Neural cell (in vitro differentiated cells): ENCODE measurements around the gene NUP98. TPM values are rescaled to one million over a fixed set of nuclear protein-coding genes. Genes with fewer than 3 reads are reported as not detected.
A peak's percentile ranks its signal among the peaks of the same experiment; 100 is the strongest.

Experiments
- H2AFZ ChIP-seq: fragments of 200-600, 300-800 bp; sonication (generic), shearing (Covaris generic); 2 replicates; pipeline ENCODE4 v1.6.0; 2014; ENCODE audit warnings: low read depth, mild to moderate bottlenecking, antibody characterized with exemption, low read length, moderate library complexity
- H3F3A ChIP-seq: fragments of 200-600 bp; shearing (Covaris generic); 2 replicates; pipeline ENCODE4 v1.6.1; 2016; ENCODE audit warnings: mild to moderate bottlenecking, moderate library complexity, mixed read lengths, antibody characterized with exemption, low read length; ENCODE audit not compliant: insufficient read depth, poor library complexity, severe bottlenecking
- H3K27ac ChIP-seq: fragments of 200-600, 300-800 bp; sonication (generic), shearing (Covaris generic); 2 replicates; pipeline ENCODE4 v1.5.1; 2014; ENCODE audit warnings: mild to moderate bottlenecking, low read length, moderate library complexity
- H3K27me3 ChIP-seq: fragments of 300-800, 200-600 bp; sonication (generic), shearing (Covaris generic); 2 replicates; pipeline ENCODE4 v1.6.0; 2014; ENCODE audit warnings: mild to moderate bottlenecking, low read depth, low read length, moderate library complexity; ENCODE audit not compliant: insufficient read depth
- H3K36me3 ChIP-seq: fragments of 300-800, 200-600 bp; sonication (generic), shearing (Covaris generic); 2 replicates; pipeline ENCODE4 v1.5.1; 2014; ENCODE audit warnings: mild to moderate bottlenecking, antibody characterized with exemption, low read length, moderate library complexity; ENCODE audit not compliant: insufficient read depth
- H3K4me2 ChIP-seq: fragments of 300-800, 200-600 bp; sonication (generic), shearing (Covaris generic); 2 replicates; pipeline ENCODE4 v1.6.0; 2014; ENCODE audit warnings: mild to moderate bottlenecking, low read length
- H3K4me3 ChIP-seq: fragments of 300-800, 200-600 bp; sonication (generic), shearing (Covaris generic); 2 replicates; pipeline ENCODE4 v1.5.1; 2014; ENCODE audit warnings: mild to moderate bottlenecking, low read length, moderate library complexity
- H3K79me2 ChIP-seq: fragments of 200-600 bp; shearing (Covaris generic); replicated peaks from 2 replicates; pipeline ENCODE4 v1.6.0; 2014; ENCODE audit warnings: mild to moderate bottlenecking, low read length, moderate library complexity; ENCODE audit not compliant: insufficient read depth
- H3K9ac ChIP-seq: fragments of 300-800, 200-600 bp; sonication (generic), shearing (Covaris generic); 2 replicates; pipeline ENCODE4 v1.6.1; 2016; ENCODE audit warnings: mild to moderate bottlenecking, low read length, mixed read lengths
- H3K9me2 ChIP-seq: fragments of 200-600 bp; shearing (Covaris generic); 2 replicates; pipeline ENCODE4 v1.6.1; 2016; ENCODE audit warnings: mild to moderate bottlenecking, low read length, mixed read lengths; ENCODE audit not compliant: insufficient read depth
- H3K9me3 ChIP-seq: fragments of 200-600, 300-800 bp; sonication (generic), shearing (Covaris generic); 2 replicates; pipeline ENCODE4 v1.6.1; 2016; ENCODE audit warnings: mild to moderate bottlenecking, mixed run types, low read length, moderate library complexity, mixed read lengths
- H4K20me1 ChIP-seq: fragments of 200-600 bp; shearing (Covaris generic); 2 replicates; pipeline ENCODE4 v1.6.1; 2016; ENCODE audit warnings: mild to moderate bottlenecking, mixed run types; ENCODE audit not compliant: insufficient read depth
- EP300 ChIP-seq: fragments of 450-650 bp; conservative IDR thresholded peaks from 2 replicates; pipeline ENCODE4 v1.6.1; 2014; ENCODE audit warnings: antibody characterized with exemption, mild to moderate bottlenecking, moderate library complexity; ENCODE audit not compliant: poor library complexity, severe bottlenecking
- EZH2 ChIP-seq: fragments of 200-600, 300-800 bp; shearing (Covaris generic), sonication (generic); IDR thresholded peaks from 2 replicates; pipeline ENCODE4 v1.6.1; 2014; ENCODE audit warnings: antibody characterized with exemption, low read length, borderline replicate concordance, mild to moderate bottlenecking; ENCODE audit not compliant: insufficient read depth, poor library complexity, severe bottlenecking
- MXI1 ChIP-seq: fragments of 450-650 bp; conservative IDR thresholded peaks from 2 replicates; pipeline ENCODE4 v1.6.1; 2014; ENCODE audit warnings: antibody characterized with exemption, mild to moderate bottlenecking; ENCODE audit not compliant: poor library complexity, severe bottlenecking
- POLR2AphosphoS5 ChIP-seq: IDR thresholded peaks from 2 replicates; pipeline ENCODE4 v1.6.1; 2012
- RAD21 ChIP-seq: fragments of 450-650 bp; conservative IDR thresholded peaks from 2 replicates; pipeline ENCODE4 v1.6.1; 2014; ENCODE audit warnings: antibody characterized with exemption, mild to moderate bottlenecking, moderate library complexity
- SMC3 ChIP-seq: fragments of 450-650 bp; conservative IDR thresholded peaks from 2 replicates; pipeline ENCODE4 v1.6.1; 2014; ENCODE audit warnings: antibody characterized with exemption, mild to moderate bottlenecking, moderate library complexity; ENCODE audit not compliant: poor library complexity
- TAF1 ChIP-seq: IDR thresholded peaks from 2 replicates; pipeline ENCODE4 v1.6.1; 2012; ENCODE audit warnings: low read depth
- polyA plus RNA-seq: library from polyadenylated mRNA; depleted of rRNA; stranded (reverse); fragments of >200 nt; gene quantifications from 2 replicates; pipeline ENCODE4 v1.2.3, GENCODE V29; 2014
- TF ChIP-seq, protein P1 (sequence below): fragments of 450-650 bp; IDR thresholded peaks from 2 replicates; pipeline ENCODE4 v1.5.1; 2014; ENCODE audit warnings: antibody characterized with exemption, mild to moderate bottlenecking, moderate library complexity; ENCODE audit not compliant: poor library complexity, severe bottlenecking
- TF ChIP-seq, protein P2 (sequence below): IDR thresholded peaks from 2 replicates; pipeline ENCODE4 v1.6.1; 2012; ENCODE audit warnings: borderline replicate concordance

The NUP98 gene
- polyA plus RNA-seq, 1 donor from 2014 or later = 28.9 TPM

DNA sequence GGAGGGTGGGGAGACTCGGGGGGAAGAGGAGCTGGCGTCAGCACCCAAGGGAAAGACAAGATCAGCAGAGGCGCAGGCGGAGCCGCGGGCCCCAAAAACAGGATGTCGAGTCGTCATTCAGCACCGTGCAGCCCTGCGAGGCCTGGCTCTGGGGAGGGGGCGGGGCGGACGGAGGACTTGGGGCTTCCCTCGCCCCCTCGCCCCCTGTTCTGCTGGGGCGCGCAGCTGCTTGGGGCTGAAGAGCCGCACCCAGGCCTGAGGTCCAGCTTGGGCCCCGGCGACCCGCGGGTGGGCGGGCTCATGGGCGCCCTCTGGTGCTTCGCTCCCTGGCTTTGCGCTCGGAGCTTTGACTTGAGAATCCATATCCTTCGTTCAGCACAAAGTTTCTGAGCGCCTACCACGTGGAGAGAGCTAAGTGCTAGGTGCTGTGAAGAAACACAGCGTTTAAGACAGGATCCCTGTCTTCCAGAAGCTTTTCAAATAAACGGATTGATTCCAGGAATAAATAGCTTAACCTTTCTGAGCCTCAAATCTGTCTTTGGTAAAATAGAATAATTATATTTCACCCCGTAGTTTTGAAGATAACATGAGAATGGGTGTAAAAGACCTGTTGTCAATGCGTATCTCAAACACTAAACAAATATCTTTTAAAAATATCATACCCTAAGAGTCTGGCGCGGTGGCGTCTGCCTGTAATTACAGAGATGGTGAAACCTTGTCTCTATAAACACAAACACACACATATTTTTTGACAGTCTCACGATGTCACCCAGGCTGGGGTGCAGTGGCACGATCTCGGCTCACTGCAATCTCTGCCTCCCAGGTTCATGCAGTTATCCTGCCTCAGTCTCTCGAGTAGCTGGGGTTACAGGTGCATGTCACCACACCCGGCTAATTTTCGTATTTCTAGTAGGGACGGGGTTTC lies 44.3 kb upstream of the NUP98 start:
- Histone ChIP-seq H3K79me2 (no peaks in the 10 kb centered on the region), H2AFZ (peak overlapping the region; percentile 27), H3F3A (no peaks in the 10 kb centered on the region), H3K4me3 (peak overlapping the region; percentile 65), H3K9me2 (no peaks in the 10 kb centered on the region), H4K20me1 (no peaks in the 10 kb centered on the region), H3K27me3 (no peaks in the 10 kb centered on the region), H3K27ac (no peak overlapping the region), H3K9me3 (no peaks in the 10 kb centered on the region), H3K4me2 (no peak overlapping the region), H3K9ac (peak overlapping the region; percentile 57), H3K36me3 (no peaks in the 10 kb centered on the region)
- TF ChIP-seq EZH2 (no peak), RAD21 (peak; percentile 39), SMC3 (peak; percentile 61), MXI1 (peak; percentile 60)
- TF ChIP-seq, protein P1, sequence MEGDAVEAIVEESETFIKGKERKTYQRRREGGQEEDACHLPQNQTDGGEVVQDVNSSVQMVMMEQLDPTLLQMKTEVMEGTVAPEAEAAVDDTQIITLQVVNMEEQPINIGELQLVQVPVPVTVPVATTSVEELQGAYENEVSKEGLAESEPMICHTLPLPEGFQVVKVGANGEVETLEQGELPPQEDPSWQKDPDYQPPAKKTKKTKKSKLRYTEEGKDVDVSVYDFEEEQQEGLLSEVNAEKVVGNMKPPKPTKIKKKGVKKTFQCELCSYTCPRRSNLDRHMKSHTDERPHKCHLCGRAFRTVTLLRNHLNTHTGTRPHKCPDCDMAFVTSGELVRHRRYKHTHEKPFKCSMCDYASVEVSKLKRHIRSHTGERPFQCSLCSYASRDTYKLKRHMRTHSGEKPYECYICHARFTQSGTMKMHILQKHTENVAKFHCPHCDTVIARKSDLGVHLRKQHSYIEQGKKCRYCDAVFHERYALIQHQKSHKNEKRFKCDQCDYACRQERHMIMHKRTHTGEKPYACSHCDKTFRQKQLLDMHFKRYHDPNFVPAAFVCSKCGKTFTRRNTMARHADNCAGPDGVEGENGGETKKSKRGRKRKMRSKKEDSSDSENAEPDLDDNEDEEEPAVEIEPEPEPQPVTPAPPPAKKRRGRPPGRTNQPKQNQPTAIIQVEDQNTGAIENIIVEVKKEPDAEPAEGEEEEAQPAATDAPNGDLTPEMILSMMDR = peak; percentile 68

DNA sequence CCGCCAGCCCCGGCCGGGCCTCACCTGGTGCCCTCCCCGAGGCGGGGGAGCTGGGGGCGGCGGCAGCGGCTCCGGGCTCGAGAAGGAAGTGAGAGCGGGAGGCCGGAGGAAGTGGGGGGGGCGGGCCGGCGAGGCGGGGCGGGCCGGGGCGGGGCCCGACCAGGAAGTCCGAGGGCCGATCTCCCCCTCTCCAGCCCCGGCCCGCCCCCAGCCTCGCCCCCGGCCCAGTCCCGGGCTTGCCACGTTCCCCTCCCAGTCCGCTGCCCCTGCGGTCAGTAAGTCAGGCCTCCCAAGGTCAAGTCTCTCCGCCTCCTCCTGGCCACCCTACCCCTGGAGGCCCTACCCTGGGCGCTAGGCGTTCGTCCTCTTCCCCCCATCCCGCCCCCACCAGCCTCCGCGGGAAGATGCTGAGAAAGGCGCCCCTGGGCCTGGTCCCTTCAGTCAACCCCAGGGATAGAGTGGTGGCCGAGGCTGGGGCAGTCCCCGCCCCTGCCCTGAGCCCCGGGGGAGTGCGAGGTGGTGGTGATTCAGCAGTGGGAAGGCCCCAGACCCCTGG lies 43.6 kb upstream of the NUP98 start, which contains the start of gene RHOG:
Gene RHOG (minus strand): TSS at position 90 of the 556 bp plus-strand sequence. CDS start 12,821 bp downstream, outside the sequence.
- no peak within 1 kb of the TSS for H3K4me2 ChIP-seq
- no peaks in the 10 kb centered on the region for H4K20me1 ChIP-seq
- H3K9me3 ChIP-seq = no peaks in the 10 kb centered on the region
- H3K79me2 ChIP-seq = no peaks in the 10 kb centered on the region
- TF ChIP-seq POLR2AphosphoS5 (no peak), EZH2 (no peak), SMC3 (no peak), RAD21 (no peak), EP300 (no peak), MXI1 (no peak), TAF1 (no peak)
- TF ChIP-seq, protein P1 = no peak
- TF ChIP-seq, protein P2, sequence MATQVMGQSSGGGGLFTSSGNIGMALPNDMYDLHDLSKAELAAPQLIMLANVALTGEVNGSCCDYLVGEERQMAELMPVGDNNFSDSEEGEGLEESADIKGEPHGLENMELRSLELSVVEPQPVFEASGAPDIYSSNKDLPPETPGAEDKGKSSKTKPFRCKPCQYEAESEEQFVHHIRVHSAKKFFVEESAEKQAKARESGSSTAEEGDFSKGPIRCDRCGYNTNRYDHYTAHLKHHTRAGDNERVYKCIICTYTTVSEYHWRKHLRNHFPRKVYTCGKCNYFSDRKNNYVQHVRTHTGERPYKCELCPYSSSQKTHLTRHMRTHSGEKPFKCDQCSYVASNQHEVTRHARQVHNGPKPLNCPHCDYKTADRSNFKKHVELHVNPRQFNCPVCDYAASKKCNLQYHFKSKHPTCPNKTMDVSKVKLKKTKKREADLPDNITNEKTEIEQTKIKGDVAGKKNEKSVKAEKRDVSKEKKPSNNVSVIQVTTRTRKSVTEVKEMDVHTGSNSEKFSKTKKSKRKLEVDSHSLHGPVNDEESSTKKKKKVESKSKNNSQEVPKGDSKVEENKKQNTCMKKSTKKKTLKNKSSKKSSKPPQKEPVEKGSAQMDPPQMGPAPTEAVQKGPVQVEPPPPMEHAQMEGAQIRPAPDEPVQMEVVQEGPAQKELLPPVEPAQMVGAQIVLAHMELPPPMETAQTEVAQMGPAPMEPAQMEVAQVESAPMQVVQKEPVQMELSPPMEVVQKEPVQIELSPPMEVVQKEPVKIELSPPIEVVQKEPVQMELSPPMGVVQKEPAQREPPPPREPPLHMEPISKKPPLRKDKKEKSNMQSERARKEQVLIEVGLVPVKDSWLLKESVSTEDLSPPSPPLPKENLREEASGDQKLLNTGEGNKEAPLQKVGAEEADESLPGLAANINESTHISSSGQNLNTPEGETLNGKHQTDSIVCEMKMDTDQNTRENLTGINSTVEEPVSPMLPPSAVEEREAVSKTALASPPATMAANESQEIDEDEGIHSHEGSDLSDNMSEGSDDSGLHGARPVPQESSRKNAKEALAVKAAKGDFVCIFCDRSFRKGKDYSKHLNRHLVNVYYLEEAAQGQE = no peak
- peak within 1 kb of the TSS; percentile 57 for H3K9ac ChIP-seq
- H3K9me2 ChIP-seq = no peaks in the 10 kb centered on the region
- peak within 1 kb of the TSS; percentile 27 for H2AFZ ChIP-seq
- H3K27ac ChIP-seq = no peak within 1 kb of the TSS
- H3K27me3 ChIP-seq = no peaks in the 10 kb centered on the region
- peak within 1 kb of the TSS; percentile 65 for H3K4me3 ChIP-seq
- H3F3A ChIP-seq = no peaks in the 10 kb centered on the region
- H3K36me3 ChIP-seq = no peaks in the 10 kb centered on the region
